HG02763 (cell line): ENCODE results near the gene EEF1A2.

Experiments
- ATAC-seq: cut with Tn5 transposase; IDR thresholded peaks from one replicate; pipeline ENCODE4 v1.9.1; 2021; ENCODE audit warnings: mild to moderate bottlenecking, moderate library complexity; ENCODE audit not compliant: unreplicated experiment

Gene EEF1A2

DNA sequence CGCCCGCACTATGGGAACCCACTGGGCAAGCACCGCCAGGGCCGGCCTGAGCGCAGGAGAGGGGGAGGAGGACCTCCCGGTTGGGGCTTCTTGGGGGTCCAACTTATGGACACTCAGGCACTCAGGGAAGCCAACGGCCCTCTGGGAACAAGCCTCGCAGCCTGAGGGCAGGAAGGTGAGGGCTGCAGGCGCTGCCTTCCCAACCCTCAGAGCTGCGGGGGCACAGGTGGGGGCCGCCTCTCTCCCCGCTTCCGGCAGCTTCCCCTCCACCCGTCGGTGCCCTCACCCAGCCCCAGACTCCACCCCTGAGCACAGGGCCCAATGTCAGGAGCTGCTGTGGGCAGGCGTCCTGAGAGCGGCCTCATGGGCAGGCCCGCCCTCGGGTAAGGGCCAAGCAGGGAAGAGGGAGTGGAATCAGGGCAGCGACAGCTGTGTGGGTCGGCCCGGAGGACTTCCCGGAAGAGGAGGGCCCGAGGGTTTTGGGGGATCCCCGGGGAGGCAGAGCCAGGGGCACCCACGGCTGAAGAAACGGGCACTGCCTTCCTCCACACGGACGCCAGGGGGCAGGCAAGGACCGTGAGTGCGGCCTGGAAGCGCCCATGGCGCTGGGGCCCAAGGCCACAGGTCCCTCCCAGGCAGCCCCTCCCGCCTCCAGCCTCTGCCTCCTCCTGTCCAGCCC lies 38.8 kb upstream of the EEF1A2 start:
- ATAC-seq = peak; percentile 90

DNA sequence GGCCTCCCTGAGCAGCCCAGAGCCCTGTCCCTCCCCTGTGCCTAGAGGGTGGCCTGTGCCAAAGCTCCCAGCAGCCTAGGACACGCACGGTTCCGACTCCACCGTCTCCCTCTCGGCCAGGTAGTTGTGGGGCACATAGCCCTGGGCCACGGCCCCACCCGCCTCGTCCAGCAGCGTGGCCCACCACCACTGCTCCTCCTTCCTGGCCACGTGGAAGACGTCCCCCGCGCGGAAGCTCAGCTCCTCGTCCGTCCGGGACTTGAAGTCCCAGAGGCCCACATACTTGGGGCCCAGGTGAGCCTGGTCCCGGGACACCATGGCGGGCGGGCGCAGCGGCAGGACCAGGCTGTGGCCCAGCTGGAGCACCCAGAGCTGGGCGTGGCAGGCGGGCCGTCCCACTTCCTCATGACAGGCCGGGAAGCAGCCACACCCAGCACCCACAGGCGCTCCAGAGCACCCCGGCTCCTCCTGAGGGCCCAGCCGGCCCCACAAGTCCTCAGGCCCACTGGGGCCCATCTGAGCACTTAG lies 38.2 kb upstream of the EEF1A2 start, which contains the start of gene PTK6:
Gene PTK6 (minus strand): TSS at position 380 of the 528 bp plus-strand sequence. CDS start 62 bp downstream, at position 318.
- no peak for ATAC-seq

DNA sequence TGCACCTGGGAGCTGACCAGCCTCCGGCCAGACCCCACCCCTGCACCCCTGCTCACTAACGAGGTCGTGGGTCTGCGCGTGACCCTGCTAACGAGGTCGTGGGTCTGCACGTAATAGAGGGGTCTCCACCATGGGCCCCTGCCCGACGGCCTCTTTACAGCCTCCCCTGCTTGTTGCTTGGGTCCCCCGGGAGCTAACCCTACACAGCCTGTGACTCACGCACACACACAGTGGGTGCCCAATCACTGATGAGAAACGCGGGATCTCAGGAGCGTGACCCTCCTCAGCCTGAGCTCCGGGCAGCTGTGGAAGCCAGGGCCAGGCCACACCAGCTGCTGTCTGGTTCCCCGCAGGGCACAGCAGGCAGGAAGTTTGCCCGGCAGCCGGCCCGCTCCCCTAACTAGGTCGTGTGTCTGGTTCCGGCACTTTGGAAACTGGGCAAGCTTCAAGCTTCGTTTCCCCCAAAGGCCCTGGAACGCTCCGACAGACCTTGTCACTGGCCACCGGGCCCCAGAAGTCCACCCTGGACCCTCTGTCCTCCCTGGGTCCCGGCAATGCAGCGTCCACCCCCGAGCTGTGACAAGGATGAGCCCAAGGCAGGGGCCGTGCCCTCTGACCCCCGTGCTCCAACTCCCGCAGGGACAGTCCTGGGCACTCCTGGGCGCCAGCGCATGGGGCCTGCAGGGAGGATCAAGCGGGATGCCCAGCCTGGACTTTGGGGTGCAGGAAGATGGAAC lies 37.5 kb upstream of the EEF1A2 start:
- no peak for ATAC-seq

DNA sequence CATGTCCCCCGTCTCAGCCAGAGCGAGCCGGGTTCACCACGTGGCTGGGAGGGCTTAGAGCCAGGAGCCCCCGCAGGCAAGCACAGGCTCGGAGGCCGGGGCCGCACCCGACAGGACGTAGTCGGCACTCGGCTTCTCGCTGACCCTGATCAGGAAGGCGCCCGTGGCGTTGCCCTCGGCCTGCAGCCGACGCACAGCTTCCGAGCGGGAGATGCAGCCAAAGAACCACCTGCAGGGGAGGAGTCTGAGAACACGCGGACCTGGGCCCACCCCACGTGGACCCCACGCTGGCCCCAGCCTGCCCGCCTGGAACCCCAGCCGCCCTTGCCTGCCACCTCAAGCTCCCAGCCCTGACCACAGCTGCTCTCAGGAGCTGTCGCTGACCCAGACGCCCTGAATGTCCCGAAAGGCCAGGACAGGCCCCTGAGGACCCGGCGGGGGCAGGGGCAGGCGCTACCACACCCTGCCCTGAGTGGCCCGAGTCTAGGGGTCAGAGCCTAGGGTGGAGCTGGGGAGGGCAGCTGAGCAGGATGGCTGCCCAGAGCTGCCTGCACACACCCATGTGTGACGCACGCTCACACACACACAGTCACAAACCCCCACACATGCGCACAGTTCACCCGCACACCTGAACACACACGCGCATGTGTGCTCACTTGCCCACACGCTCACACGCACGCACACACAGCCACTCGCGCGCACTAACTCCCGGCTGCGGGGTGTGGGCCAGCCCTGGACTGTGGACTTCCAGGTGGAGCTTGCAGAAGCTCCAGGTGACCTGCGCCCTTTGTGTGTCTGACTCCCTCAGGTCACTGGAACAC lies 36.2 kb upstream of the EEF1A2 start:
- ATAC-seq = no peak

DNA sequence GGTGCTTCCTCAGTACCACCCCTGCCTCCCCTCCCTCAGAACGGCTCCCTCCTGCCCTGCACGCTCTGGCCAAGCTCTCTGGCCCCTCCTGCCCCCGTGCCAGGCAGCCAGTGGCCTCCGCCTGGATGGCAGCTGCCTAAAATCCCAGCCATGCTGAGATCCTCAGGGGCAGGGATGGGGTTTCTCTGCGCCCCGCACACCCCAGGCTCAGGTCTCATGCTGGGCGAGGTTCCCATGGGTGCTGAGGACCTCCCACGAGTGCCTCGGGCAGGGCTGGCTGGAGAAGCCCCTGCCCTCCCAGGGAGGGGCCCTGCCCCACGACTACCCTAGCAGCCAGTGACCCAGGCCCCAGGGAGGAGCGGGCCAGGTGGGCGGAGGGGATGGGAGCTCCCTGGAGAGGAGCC lies 35.5 kb upstream of the EEF1A2 start:
- no peak for ATAC-seq

DNA sequence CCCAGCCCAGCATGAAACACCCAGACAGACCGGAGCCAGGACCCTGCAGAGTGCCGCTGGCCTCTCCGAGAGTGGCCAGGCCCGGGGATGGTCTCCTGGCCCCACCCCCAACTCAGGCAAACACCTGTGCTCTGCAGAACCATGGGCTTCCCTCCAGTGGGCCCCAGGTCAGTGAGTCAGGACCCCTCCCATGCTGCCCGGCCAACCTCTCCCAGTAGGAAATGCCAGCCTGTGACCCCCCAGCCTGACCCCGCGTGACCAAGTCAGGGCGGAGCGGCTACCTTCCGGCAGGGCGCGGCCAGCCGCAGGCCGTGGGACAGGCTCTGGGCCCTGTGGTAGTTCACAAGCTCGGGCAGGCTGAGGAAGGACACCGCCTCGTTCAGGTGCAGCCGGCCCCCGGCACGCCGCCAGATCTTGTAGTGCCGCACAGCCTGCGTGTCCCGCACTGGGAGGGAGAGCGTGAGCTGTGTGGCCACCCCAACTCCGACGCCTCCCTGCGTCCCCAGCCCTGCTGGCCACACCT lies 35.0 kb upstream of the EEF1A2 start:
- no peak for ATAC-seq

DNA sequence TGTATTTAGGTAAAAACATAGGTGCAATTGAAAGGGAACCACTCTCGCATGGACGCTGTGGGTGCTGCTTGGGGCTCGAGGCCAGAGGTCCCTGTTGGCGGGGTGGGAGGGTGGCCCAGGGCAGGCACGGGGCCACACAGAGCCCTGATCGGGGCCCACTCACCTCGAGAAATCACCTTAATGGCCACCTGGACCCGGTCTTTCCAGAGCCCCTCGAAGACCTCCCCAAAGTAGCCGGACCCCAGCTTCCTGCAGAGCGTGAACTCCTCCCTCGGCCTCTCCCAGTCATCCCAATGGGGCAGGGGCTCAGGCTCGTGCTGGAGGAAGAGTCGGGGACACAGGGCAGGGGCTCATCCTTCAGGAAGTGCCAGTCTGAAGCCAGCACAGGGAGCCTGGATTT lies 34.5 kb upstream of the EEF1A2 start:
- ATAC-seq = no peak

DNA sequence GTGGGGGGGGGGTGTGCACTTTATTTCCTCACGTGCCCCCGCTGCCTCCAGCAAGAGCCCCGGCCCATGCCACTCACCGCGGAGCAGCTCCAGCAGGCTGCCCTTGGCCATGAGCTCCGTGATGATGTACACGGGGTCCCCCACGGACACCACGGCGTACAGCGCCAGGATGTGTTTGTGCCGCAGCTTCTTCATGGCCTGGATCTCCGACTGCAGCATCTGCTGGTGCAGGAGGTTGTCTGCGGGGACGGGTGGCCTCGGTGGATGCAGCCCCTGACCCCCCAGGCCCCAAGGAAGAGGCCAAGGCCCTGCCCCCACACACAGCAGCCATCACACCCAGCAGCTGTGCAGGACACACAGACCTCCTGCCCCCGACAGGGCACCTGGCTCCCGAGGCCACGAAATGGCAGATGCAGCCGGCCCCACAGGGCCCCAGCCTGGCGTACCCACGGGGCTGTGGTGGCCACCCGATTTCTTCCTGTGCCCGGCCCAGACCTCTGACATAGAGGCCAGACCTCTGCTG lies 33.6 kb upstream of the EEF1A2 start:
- no peak for ATAC-seq

DNA sequence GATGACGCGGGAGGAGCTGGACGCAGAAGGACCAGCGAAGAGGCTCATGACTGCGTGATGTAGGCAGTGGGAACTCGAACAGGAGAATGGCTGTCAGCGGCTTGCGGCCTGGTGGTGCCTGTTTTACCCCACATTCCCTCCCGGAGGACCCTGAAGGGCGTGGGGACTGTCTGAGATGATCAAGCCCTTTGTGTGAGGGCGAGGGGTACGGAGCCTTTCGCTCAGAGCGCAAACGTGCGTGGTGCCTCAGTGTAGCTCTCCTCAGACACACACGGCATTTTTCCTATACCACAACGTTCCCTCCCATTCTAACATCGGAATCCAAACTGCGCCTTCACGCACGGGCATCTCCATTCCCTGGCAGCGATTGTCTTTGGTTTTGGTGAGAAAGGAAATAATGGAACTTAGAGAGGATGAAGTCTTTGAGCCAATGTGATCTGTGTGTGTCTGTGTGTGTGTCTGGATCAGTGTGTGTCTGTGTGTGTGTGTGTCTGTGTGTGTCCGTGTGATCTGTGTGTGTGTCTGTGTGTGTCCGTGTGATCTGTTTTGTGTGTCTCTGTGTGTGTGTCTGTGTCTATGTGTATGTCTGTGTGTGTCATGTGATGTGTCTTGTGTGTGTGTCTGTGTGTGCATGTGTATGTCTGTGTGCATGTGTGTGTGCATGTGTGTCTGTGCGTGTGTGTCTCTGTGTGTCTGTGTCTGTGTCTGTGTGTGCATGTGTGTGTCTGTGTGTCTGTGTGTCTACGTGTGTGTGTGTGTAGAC lies 33.0 kb upstream of the EEF1A2 start:
- no peak for ATAC-seq

DNA sequence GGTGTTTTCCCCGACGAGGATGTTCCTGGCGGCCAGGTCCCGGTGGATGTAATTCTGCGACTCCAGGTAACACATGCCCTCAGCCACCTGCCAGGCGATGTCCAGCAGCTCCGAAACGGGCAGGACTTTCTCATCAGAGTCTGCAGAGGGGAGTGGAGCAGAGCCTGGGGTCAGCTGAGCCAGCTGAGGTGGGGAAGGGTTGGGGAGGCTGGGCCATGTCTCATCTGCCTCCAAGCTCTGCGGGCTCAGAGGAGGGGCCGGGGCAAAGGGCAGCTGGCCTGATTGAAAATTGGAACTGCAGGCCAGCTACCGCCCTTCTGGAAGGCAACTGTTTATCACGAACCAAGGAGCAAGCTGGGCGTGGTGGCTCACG lies 31.9 kb upstream of the EEF1A2 start:
- no peak for ATAC-seq

DNA sequence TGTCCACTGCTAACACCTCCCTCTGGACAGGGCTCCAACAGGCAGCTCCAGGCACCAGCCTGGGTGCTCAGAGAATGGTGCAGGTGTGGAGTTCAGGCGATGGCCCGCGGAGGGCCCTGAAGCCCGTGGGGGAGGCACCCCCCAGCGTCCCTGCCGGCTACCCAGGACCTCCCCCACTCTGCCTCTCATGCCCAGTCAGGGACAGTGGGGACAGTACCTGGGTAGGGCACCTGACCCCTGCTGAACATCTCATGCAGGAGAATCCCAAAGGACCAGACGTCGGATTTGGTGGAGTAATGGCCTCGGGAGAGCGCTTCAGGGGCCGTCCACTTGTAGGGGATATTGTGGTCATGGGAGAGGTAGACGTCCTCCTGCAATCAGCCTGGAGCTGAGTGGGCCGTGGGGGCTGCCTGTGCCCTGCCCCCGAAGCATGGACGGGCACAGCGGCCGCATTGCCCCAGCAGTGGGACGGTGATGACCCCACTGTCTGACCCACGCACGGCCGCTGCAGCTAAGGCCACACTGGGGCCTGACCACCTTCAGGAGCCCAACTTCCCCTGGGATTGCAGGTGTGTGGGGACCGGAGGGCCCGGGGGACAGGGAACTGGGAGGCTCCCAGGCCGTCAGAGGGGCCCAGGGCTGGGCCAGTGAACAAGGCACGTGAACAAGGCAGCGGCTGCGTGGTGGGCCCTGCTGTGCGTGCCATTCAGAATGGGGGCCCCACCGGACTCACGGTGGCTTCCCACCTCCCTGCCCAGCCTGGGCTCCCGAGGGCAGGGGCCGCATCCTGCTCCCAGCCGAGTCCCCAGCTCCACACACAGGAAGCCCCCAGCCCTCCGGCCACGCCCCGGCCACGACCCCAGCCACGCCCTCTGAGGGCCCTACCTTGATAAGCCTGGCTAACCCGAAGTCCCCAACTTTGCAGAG lies 31.2 kb upstream of the EEF1A2 start:
- ATAC-seq = no peak

DNA sequence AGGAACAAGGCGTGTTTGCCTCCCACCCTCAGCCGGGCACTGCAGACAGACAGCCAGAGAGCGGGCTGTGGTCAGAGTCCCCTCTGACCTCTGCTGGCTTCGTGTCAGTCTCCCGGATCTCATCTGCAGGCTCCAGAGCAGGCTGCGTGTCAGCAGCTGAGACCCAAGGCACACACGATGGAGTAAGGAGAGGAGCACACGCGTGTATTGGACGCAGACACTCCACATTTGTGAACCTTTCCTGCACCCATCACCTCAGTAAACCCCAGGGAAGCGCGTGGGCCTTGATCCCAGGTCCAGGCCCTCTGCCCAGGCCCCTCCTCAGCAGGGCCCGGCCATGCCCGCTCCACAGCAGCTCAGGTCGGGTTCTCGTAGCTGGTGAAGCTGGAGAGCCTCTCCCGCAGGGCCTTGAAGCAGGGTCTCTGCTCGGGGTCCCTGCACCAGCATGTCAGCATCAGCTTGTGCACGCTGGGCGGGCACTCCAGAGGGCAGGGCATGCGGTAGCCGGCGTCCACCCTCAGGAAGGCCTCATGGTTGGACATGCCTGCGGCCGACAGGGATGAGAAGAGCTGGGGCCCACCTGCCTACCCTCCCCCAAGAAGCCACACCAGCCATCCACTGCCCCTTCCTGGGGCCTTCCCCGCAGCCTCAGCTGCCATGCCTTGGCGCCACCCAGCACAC lies 30.4 kb upstream of the EEF1A2 start:
- ATAC-seq = no peak

DNA sequence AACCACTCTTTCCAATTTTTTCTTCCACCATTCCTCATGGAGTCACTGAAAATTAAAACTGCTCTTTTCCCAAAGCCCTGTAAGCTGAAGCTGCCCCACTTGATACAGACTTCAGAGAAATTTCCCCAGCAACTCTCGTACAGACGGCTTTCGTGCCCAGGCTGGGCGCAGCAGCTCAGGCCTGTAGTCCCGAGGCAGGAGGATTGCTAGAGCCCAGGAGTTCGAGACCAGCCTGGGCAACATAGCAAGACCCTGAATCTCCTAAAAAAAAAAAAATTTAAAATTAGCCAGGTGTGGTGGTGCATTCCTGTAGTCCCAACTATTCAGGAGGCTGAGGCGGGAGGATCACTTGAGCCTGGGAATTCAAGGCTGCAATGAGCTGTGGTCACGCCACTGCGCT lies 28.3 kb upstream of the EEF1A2 start:
- no peak for ATAC-seq

DNA sequence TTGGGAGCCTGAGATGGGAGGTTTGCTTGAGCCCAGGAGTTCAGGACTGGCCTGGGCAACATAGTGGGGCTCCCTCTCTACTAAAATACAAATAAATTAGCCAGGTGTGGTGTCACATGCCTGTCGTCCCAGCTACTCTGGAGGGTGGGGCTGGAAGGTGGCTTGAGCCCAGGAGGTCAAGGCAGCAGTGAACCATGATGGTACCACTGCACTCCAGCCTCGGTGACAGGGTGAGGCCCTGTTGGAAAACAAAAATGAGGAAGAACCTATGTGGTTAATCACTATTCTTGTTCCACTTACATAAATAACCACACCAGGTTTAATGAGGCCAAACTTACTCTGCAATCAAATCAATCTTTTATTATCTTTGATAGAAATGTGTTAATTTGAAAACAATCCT lies 27.1 kb upstream of the EEF1A2 start:
- no peak for ATAC-seq

DNA sequence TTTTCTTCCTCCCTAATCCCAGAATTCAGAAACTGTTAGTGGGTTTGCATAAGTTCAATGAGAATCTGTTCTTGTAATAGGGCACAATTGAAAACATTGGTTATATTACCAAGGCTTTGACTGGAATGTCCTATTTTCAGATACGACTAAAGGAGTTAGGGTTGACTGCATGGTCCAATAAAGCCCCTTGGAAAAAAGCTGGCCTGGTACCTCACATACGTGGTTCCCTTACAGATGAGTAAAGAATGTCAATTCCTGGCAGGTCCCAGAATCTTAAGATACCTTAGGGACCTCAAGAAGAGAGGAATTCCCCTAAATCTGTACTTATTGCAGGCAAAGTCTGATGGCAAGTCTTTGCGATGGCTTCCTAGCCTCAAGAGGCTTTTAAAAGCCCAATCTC lies 26.3 kb upstream of the EEF1A2 start:
- no peak for ATAC-seq

DNA sequence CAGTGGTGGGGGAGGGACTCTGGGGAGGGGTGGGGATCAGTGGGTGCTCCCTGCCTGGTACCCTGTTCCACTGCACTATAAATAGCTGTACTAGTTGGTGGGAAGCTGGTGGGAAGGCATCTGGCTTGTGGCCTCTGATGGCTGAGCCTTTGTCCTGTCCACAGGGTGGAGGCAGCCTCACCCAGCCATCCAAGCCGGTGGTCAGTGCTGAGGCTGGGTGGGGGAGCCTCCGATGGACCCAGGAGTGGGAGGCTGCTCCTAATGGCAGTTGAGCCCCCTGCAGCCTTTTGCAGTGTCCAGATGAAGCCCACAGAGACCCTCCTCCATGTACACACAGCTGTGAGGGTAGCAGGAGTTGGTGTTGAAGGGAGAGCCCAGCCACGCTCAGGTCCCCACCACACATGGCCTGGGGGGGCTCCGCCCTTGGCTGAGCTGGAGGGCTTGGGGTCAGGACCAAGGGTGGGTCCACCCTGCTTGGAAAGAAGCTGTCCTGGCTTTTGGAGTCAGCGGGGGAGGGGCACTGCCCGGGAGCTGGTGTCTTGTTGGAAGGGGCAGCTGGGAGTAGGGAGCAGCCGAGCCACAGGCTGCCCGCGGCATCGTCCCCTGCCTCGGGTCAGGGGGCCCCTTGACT lies 24.2 kb upstream of the EEF1A2 start:
- no peak for ATAC-seq

DNA sequence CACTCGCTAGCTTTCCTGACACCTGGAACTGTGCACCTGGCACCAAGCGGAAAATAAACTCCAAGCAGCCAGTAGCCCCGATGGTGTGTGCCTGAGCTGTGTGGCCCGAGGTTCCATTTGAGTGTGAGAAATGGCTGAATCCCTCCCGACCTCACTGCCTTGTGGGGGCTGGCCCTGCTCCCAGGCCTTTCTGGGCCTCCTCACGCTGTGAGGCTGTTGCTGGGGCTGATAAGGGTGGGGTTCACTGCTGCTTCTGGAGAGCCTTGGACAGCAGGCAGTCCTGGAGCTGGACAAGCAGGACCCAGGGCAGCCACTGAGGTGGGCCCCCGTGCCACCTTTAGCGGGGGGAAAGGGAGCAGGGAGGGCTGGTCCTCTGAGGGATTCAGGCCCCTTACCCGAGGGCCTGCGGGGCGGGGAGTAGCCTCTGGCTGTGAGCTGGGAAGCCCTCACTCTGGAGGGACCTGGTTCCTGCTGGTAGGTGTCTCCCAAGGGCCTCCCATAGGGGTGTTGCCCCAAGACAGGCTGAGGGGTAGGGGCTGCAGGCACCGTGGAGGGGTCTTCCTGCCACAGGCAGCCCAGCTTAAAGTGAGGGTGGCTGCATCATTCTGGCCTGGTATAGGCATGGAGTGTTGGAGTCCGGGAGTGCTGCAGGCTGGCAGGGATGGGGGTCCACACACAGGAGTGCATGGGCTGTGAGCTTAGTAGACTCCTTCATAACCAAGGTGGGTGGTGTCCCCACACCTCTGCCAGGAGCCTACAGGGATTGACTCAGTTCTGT lies 23.4 kb upstream of the EEF1A2 start:
- ATAC-seq = no peak
